ENCODE data around the gene UBE2K.
"Not testable (repeated sequence)": the region's sequence is repeated elsewhere in the genome, so short reads cannot be mapped to it uniquely, and the experiment has no call there.

The UBE2K gene, protein sequence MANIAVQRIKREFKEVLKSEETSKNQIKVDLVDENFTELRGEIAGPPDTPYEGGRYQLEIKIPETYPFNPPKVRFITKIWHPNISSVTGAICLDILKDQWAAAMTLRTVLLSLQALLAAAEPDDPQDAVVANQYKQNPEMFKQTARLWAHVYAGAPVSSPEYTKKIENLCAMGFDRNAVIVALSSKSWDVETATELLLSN

DNA sequence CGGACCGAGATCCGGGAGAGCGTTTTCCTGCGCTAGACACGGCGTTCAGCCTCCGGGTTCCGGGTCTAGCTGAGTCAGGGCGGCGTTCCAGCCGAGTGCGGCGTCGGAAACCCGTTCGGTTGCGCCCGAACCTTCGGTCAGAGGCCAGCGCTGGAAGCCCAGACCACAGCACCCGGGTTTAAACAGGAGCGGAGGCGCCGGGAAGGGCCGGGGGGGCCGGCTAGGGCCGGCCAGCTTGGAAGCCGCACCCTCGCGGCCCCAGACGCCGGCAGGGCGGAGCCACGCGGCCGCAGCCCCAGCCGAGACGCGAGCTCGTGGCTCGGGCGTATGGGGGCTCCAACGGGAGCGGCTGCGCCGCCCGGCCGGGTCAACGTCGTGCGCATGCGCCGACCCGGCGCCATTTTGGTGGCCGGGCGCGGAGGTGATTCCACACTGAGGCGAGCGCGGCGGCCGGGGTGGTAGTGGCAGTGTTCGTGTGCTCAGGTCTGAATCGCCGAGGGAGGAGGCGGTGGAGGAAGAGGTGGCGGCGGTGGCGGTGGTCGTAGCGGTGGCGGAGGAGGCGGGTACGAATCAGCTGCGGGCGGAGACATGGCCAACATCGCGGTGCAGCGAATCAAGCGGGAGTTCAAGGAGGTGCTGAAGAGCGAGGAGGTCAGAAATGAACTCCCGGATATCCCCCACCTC is at the start of gene UBE2K:
Gene UBE2K, plus strand, starts transcription at position 397 of the 684 bp plus-strand sequence. Its CDS starts 192 bp downstream, at position 589.
- DNase-seq (ENCODE audit: low read depth) = peak; percentile 82

DNA sequence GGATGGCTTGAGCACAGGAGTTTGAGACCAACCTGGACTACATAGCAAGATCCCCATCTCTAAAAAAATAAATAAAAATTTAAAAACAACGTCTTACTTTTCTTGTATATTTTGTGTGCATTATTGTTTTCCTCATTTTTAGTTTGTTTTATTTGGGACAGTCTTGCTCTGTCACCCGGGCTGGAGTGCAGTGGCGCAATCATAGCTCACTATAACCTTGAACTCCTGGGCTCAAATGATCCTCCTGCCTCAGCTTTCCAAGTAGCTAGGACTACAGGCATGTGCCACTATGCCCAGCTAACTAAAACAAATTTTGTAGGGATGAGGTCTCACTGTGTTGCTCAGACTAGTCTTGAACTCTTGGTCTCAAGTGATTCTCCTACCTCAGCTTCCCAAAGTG is 49.7 kb upstream of the UBE2K start:
- no peak for DNase-seq (ENCODE audit: low read depth)

DNA sequence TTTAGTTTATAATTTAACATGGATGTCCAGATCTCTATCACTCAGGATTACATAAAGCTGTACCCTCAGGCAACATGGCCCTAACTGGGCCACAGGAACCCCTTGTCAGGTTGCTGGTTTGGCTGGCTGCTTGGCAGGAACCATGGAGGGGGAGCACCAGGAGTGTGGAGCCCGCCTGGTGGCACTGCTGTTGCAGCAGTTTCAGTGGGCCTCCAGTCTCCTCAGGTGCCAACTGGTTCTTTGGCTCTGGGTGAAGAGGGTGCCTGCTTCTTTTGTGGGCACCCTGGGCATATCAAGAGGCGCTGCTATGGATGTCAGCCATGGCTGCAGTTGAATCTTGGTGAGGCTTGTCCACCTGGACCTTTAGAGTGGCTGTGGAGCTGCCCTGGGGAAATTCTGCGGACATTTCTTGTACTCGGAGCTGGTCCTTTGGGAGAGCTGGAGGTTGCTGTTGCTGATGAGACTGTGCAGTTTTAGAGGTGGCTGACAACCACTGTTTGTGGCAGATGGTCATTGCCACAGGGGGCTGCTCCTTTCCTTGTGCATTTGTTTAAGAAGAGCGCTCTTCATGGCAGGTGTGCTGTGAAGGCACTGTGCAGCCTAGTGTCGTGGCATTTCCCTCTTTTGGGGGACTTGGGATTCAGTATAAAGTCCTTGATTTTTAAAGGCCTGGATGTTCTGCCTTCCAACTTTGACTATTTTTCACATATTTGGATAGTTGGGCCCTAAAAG is 48.9 kb upstream of the UBE2K start:
- DNase-seq (ENCODE audit: low read depth) = no peak

DNA sequence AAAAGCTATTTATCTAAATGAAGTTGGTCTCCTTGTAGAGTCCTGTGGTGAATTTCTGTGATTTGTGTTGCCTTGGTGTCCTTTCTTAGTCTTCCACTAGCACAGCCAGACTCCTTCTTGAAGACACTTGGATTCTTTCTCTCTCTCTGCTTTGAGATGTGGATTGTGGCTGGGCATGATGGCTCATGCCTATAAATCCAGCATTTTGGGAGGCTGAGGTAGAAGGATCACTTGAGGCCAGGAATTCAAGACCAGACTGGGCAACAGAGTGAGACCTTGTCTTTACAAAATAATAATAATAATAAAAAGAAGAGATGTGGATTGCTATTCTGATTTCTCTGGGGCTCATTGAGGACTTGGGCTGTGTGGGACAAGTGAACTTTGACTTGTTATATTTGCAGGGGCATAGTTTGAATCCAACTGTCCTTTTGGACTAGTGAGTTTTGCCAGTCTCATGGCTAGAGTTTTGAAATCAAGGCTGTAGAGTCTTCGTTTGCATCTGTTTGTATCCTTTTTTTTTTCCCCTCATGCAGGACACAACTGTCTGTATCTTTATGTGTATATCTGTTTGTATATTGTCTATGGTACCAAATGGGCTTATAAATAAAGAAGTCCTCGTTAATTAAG is 48.2 kb upstream of the UBE2K start:
- no peak for DNase-seq (ENCODE audit: low read depth)

DNA sequence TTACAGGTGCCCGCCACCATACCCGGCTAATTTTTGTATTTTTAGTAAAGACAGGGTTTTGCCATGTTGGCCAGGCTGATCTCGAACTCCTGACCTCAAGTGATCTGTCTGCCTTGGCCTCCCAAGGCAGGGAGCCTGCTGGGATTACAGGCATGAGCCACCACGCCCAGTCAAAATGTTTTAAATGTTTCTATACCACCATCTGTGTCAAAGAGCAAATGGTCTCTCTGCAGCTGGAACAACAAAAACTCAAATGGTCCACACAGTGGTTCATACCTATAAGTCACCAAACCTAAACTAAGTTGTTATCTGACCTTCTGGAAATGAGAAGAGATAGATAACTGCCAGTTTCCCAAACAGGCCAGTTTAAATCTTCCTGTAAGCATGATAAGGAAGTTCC is 46.4 kb upstream of the UBE2K start:
- not testable (repeated sequence) for DNase-seq (ENCODE audit: low read depth)

DNA sequence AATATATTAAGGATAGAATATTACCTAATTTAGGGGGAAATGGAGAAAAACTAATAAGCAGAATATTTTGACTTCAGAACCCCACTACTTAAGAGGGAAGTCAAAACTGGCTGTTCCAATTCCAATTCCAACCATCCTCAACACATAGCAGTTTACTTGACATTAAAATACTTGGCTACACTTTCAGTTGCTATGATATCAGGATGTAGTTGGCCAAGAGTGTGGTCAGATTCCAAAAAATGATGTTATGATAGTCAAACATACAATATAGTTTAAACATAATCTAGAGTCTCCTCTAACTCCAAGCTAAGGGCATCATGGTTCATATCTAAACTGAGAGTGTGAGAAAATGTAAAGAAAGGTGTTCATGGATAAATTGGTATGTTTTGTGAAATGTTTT is 42.7 kb upstream of the UBE2K start:
- no peak for DNase-seq (ENCODE audit: low read depth)

DNA sequence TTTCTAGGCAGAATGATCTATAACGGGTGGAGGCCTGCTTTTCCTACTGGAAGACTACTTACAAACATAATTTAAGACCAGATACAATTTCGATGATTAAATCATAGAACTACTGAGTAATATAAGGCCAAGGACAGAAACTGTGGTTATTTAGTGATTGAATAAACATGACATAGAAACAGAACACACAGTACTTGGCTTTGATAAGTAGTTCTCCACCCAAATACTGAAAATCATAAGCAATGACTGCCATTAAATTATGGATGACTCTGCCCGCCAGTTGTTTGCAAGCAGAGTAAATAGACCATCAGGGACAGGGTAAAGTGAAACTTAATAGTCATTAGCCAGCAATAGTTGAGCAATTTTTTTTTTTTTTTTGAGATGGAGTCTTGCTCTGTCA is 42.1 kb upstream of the UBE2K start:
- peak; percentile 34 for DNase-seq (ENCODE audit: low read depth)

DNA sequence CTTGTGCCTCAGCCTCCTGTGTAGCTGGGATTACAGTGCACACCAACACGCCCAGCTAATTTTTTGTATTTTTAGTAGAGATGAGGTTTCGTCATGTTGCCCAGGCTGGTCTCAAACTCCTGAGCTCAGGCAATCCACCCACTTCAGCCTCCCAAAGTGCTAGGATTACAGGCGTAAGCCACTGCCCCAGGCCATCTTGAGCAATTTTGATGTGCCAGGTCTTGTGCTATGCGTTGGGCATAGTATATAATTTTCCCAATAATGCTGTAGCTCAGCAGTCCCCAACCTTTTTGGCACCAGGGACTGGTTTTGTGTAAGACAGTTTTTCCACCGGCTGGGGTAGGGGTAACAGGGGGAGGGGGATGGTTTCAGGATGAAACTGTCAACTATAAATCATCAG is 41.3 kb upstream of the UBE2K start:
- not testable (repeated sequence) for DNase-seq (ENCODE audit: low read depth)

DNA sequence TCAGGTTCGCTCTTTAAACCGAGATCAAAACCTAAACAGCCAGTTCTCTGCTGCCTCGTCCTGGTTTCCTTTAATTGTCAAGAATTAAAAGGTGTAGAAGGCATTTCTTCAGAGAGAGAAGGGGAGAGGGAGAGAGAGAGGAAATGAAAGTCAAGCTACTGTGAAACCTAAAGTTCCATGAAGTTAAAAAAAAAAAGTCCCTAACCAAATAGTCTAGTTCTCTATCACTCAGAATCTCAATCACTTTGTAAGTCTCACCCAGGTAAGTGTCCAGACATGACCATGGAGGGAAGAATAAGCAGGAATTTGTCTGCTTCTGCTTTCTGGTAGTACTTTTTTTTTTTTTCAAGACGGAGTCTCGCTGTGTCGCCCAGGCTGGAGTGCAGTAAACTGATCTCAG is 40.5 kb upstream of the UBE2K start:
- DNase-seq (ENCODE audit: low read depth) = no peak

DNA sequence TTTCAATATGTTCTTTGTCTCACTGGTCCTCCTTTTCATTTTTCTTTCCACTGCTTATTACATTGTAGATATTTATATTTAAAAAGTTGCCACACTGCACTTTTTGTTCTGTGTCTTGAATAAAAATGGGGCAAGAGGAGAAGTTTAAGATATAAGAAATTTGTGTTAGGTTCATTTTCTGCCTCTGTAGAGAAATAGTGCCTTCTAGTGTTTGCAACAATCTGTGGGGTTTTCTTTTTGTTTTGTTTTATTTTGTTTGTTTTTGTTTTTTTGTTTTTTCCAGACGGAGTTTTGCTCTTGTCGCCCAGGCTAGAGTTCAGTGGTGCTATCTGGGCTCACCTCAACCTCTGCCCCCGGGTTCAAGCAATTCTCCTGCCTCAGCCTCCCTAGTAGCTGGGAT is 39.2 kb upstream of the UBE2K start:
- no peak for DNase-seq (ENCODE audit: low read depth)

DNA sequence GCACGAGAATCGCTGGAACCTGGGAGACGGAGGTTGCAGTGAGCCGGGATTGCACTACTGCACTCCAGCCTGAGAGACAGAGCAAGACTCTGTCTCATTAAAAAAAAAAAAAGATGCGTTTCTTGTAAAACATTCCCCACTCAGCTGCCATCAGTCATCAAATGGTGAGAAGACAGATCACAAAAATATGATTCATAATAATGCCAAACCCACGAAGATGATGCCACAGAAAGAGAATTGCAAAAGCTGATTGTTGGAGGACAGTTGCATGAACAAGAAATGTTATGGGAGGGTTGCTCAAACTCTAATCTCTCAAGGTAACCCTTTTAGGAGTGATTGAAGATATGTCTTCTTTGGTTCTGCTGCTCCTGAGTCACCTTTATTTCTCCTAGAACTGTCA is 37.9 kb upstream of the UBE2K start:
- no peak for DNase-seq (ENCODE audit: low read depth)

DNA sequence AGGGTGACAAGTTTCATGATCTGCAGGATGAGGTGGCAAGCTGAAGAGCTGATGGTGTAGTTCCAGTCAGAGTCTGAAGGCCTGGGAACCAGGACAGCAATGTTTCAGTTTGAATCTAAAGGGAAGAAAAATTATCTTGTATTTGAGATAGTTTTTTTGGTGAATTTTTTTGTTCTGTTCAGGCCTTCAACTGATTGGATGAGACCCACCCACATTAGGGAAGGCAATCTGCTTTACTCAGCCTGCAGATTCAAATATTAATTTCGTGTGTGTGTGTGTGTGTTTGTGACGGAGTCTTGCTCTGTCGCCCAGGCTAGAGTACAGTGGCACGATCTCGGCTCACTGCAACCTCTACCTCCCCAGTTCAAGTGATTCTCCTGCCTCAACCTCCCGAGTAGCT is 37.2 kb upstream of the UBE2K start:
- DNase-seq (ENCODE audit: low read depth) = no peak

DNA sequence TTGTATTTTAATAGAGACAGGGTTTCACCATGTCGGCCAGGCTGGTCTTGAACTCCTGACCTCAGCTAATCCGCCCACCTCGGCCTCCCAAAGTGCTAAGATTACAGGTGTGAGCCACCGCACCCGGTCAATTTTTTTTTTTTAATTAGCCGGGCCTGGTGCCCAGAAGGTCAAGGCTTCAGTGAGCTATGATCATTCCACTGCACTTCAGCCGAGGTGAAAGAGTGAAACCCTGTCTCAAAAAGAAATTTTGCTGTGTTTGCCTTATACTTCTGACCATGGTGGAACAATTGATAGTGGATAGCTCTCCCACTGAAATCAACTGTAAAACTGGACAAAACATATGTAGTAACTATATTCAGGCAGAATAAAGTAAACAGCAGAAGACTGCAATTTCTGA is 35.3 kb upstream of the UBE2K start:
- DNase-seq (ENCODE audit: low read depth) = no peak

DNA sequence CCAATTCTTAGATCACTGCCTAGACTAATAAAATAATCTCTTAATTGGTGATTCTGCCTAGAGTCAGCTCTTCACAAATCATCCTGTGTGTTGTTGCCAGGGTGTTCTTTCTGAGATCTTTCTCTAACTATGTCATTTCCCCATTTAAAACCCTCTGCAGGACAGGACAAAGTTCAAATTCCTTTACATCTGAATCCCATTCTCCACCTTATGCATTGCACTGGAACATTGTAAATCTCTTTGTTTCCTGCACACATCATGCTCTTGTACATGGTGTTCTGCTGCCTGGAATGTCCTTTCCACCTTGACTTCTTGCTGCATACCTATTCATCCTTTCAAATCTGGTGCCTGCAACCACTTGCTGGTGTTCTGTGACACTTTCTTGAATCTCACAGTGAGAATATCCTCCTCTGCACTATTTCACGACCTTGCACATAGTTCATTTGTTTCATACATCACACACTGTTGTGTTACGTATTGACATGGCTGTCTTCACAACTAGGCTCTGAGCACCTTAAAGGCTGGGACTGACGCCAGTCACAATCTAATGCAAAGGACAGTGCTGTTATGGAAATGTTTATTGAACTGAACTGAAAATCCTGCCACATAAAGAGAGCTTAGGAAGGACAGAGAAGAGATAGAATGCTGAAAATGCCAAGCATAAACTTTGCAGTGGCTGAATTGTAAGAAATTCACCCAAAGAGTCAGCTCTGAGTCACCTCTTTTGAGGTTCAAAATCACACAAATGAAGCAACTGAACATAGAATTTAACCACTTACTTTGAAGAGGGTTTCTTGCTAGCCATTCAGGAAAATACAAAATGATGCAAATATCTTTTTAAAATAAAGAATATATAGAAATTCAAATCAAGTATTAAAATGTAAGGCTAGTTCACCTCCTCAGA is 32.9 kb upstream of the UBE2K start:
- DNase-seq (ENCODE audit: low read depth) = no peak

DNA sequence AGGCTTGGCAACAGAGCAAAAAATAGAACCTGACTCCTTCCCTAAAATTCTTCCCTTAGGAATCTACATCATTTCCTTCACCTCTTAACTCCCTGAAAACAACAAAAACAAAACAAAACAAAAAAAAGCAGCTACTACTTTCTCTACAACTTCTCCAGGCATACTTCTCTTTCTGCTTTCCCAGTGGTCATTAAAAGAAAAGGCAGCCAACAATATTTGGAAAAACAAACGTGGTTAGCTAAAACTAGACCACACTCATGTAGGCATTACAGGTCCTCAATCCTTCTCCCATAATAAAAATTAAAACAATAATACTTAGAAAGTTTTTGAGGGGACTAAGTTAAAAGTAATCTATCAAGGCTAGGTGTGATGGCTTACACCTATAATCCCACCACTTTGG is 30.2 kb upstream of the UBE2K start:
- no peak for DNase-seq (ENCODE audit: low read depth)

DNA sequence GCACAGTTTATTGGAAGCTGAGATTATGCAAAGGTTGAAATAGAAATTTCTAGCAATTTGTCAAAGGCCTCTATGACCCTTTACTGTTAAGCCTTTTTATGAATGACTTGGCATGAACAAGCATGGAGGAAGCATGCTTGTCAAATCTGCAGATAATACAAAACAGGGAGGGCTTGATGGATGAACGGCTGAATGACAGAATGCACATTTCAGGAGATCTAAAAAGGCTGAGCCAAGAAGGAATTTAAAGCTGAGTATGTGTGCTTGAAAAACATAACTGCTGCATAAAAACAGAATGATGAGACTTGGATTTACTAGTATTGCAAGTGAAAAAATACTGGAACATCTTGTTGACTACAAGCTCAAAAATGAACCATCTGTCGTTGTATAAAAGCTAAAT is 29.0 kb upstream of the UBE2K start:
- DNase-seq (ENCODE audit: low read depth) = no peak

DNA sequence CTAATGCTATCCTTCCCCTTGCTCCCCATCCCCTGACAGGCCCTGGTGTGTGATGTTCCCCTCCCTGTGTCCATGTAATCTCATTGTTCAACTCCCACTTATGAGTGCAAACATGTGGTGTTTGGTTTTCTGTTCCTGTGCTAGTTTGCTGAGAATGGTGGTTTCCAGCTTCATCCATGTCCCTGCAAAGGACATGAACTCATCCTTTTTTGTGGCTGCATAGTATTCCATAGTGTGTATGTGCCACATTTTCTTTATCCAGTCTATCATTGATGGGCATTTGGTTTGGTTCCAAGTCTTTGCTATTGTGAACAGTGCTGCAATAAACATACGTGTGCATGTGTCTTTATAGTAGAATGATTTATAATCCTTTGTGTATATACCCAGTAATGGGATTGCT is 27.6 kb upstream of the UBE2K start:
- not testable (repeated sequence) for DNase-seq (ENCODE audit: low read depth)

DNA sequence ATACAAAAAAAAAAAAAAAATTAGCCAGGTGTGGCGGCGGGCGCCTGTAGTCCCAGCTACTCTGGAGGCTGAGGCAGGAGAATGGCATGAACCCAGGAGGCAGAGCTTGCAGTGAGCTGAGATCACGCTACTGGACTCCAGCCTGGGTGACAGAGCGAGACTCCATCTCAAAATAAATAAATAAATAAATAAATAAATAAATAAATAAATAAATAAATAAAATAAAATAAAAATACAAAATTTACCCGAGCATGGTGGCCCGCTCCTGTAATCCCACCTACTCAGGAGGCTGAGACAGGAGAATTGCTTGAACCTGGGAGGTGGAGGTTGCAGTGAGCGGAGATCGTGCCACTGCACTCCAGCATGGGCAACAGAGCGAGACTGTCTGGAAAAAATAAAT is 22.3 kb upstream of the UBE2K start:
- DNase-seq (ENCODE audit: low read depth) = not testable (repeated sequence)

DNA sequence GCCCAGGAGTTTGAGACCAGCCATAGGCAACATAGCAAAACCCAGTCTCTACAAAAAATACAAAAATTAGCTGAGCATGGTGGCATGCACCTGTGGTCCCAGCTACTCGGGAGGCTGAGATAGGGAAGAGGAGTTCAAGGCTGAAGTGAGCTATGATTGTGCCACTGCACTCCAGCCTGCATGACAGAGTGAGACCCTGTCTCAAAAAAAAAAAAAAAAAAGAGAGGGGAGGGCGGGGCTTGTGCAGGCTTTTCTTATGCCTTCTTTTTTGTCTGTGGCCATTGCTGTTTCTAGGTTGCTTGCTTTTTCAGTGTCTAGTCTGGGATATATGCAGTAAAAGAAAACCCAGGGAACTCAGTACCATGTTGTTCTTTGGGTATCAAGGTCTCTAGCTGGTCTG is 16.9 kb upstream of the UBE2K start:
- not testable (repeated sequence) for DNase-seq (ENCODE audit: low read depth)

DNA sequence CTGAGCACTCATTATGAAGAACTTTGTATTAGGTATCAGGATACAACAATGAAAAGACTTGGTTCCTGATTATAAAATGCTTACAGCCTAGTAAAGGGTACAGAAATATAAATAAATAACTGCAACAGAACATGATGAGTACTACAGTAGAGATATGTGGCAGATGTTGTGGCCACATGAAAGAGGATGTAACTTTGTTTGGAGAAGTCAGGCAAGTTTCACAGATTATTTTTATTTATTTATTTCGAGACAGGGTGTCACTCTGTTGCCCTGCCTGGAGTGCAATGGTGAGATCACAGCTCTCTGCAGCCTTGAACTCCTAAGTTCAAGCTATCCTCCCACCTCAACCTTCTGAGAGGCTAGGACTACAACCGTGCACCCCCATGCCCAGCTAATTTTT is 15.8 kb upstream of the UBE2K start:
- no peak for DNase-seq (ENCODE audit: low read depth)

DNA sequence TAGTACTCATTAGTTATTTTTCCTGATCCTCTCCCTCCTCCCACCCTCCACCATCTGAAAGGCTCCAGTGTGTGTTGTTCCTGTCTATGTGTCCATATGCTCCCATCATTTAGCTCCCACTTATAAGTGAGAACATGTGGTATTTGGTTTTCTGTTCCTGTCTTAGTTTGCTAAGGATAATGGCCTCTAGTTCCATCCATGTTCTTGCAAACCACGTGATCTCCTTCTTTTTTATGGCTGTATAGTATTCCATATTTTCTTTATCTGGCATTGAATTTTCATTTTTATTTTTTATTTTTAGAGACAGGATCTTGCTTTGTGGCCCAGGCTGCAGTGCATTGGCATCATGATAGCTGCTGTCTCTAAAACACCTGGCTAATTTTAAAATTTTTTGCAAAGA is 11.9 kb upstream of the UBE2K start:
- no peak for DNase-seq (ENCODE audit: low read depth)

DNA sequence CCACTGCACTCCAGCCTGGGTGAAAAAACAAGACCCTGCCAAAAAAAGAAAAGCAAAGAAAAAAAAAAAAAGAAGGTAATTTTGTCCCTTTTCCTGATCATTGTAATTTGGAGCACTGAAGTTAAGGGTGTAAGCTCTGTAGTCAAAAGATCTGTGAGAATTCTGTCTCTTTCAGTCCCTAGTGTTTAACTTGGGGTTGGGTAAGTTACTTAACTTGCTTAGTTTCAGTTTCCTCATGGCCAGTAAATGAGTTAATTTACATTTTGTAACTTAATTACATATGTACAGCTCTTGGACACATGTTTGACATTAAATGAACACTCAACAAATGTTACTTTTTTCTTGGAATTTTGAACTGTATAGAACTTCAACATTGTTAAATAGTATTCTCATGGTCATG is 10.9 kb upstream of the UBE2K start:
- no peak for DNase-seq (ENCODE audit: low read depth)

Data from fibroblast of the conjunctiva (primary cell).